Epithelial cell of proximal tubule (primary cell): ENCODE data around the gene MAD1L1. TPM values are rescaled to one million over a fixed set of nuclear protein-coding genes. Genes with fewer than 3 reads are reported as not detected.
A peak's percentile ranks its signal among the peaks of the same experiment; 100 is the strongest.

ENCODE experiments used
- DNase-seq: peaks from one replicate; pipeline ENCODE4 v3.0.0-alpha.2; 2011; ENCODE audit warnings: low read depth
- H3K4me3 ChIP-seq: 2 replicates; pipeline ENCODE4 v1.5.1; 2011; ENCODE audit warnings: low read depth, mild to moderate bottlenecking, low read length
- CTCF ChIP-seq: conservative IDR thresholded peaks from 2 replicates; pipeline ENCODE4 v1.5.1; 2012; ENCODE audit warnings: low read depth, mild to moderate bottlenecking, low read length
- total RNA-seq: library from RNA; depleted of rRNA; stranded (reverse); fragments of >200 nt; gene quantifications from 2 replicates; pipeline ENCODE4 v1.2.3, GENCODE V29; 2015

The MAD1L1 gene
- total RNA-seq, 1 donor from 2014 or later, result 83.4 TPM

DNA sequence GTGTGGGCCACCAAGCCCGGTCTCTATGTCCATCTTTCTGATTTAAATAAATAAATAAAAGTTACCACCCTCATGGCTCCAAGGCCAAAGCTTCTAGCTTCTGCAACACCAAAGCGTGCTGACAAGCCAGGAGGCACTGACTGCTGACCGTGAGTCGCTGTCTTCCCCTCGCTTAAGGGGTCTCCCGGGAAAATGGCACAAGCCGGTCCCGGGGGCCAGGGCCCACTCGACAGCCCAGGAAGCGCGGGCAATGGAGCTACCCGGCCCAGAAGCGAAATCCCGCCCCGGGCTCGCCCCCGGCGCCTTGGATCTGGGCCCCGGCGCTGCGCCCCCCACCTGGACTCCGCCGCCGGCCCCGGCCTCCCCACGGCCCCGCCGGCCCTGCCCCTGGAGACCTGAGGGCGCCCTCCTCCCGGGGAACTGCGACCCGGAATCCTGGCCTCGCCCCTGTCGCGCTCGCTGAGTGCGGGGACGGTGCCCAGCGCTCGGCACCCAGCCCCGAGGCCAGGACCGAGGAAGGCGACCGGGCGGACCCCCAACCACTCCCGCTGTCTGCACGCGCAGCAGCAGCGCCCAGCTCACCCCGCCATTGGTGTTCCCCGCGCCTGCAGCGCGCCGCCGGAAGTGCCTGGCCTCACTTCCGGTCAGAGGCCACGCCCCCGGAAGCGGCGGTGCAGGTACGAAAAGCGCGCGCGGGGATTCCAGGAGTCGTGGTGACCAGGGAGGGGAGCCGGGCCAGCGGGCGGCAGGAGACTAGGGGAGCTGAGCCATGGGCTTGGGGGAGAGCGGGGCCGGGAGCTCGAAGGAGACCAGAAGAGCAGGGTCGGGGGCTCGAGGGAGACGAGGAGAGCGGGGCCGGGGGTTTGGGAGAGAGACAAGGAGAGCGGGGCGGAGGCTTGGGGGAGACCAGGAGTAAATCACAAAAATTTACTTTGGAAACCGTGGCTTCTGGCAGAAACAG lies 9.1 kb upstream of the MAD1L1 start, which contains the start of the genes MRM2 and NUDT1:
MRM2 (minus strand) TSS at position 626 of the 961 bp plus-strand sequence; CDS start at position 590, 36 bp downstream.
NUDT1 (plus strand) TSS at position 647 of the 961 bp plus-strand sequence. CDS start 2,349 bp downstream, outside the sequence.
- DNase-seq, result no peak
- peak within 1 kb of the TSS; percentile 79 for H3K4me3 ChIP-seq
- no peak for TF ChIP-seq CTCF

- no peak for DNase-seq
- TF ChIP-seq CTCF, result no peak
- H3K4me3 ChIP-seq, result no peak overlapping the region
These were observed 6.5 kb upstream of the MAD1L1 start for GRCh38 chr7:2239242-2239641.

- DNase-seq, result no peak
- no peak overlapping the region for H3K4me3 ChIP-seq
- TF ChIP-seq CTCF, result no peak
These were observed 4.4 kb upstream of the MAD1L1 start for GRCh38 chr7:2237109-2237602.

GRCh38 chr7:2233926-2234325 lies 1.2 kb upstream of the MAD1L1 start:
- no peak for DNase-seq
- H3K4me3 ChIP-seq, result no peak overlapping the region
- TF ChIP-seq CTCF, result no peak

- DNase-seq, result no peak
- H3K4me3 ChIP-seq, result peak overlapping the region; percentile 88
- no peak for TF ChIP-seq CTCF
These were observed 566 bp downstream of the MAD1L1 start for GRCh38 chr7:2231992-2232765.

DNA sequence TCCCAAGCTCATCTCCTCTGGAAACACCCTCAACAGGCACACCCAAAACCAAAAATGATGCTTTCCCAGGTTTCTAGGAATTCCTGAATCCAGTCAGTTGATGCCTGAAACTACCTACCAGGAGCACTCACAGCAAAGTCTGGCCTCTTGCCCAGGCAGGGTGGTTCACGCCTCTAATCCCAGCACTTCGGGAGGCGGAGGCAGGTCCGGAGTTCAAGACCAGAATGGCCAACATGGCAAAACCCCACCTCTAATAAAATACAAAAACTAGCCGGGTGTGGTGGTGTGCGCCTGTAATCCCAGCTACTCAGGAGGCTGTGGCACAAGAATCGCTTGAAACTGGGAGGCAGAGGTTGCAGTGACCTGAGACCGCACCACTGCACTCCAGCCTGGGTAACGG lies 1.9 kb downstream of the MAD1L1 start:
- DNase-seq, result no peak
- no peak for TF ChIP-seq CTCF
- H3K4me3 ChIP-seq, result no peak overlapping the region
